D721Med (cell line): Measurements from ENCODE around the gene ERC2.

ENCODE experiments used
- DNase-seq: peaks from one replicate; pipeline ENCODE4 v3.0.0; 2011; ENCODE audit warnings: low spot score; ENCODE audit not compliant: insufficient read length
- FAIRE-seq: peaks from 2 replicates; lab custom pipeline; 2011; peaks lifted over from hg19 to GRCh38; lab: Jason Lieb, UNC
- TF ChIP-seq, protein P1 (sequence below): IDR thresholded peaks from 2 replicates; pipeline ENCODE4 v1.5.1; 2012; ENCODE audit warnings: mild to moderate bottlenecking, control low read depth; ENCODE audit not compliant: insufficient read depth; ENCODE audit errors: missing control alignments

The ERC2 gene

DNA sequence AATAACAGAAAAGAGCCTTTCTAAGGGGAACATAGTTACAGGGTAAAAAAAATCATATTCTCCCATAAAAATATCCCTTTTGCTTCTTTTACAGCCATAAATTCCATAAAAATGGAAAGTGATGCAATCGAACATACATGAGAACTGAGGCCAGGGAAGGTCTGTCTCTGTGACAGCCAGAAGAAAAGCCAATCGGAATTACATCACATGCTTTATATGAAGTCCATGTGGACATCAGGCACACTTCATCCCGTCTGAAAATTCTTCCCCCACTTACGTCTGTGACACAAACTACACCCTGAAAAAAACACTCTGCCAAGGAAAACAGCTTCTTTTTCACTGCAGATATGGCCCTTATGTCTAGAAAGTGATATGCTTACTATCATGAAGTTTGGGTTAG, 323.5 kb downstream of the ERC2 start:
- DNase-seq, result no peak
- TF ChIP-seq, protein P1, sequence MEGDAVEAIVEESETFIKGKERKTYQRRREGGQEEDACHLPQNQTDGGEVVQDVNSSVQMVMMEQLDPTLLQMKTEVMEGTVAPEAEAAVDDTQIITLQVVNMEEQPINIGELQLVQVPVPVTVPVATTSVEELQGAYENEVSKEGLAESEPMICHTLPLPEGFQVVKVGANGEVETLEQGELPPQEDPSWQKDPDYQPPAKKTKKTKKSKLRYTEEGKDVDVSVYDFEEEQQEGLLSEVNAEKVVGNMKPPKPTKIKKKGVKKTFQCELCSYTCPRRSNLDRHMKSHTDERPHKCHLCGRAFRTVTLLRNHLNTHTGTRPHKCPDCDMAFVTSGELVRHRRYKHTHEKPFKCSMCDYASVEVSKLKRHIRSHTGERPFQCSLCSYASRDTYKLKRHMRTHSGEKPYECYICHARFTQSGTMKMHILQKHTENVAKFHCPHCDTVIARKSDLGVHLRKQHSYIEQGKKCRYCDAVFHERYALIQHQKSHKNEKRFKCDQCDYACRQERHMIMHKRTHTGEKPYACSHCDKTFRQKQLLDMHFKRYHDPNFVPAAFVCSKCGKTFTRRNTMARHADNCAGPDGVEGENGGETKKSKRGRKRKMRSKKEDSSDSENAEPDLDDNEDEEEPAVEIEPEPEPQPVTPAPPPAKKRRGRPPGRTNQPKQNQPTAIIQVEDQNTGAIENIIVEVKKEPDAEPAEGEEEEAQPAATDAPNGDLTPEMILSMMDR, result no peak
- FAIRE-seq, result no peak

DNA sequence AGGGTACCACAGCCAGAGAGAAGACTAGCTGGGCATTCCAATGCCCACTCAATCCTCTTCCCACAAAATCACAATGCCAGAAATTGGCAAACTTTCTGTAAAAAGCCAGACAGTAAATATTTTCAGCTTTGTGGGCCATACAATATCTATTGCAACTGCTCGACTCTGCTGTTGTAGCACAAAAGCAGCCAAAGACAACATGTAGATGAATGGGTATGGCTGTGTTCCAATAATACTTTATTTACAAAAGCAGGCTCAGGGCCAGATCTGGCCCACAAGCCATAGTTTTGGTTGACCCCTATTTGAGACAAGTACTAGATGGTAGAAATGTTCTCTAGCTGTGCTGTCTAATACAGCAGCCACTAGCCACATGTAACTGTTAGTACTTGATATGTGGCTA, 330.9 kb downstream of the ERC2 start:
- FAIRE-seq (no peak), DNase-seq (no peak)
- TF ChIP-seq, protein P1, result no peak

DNA sequence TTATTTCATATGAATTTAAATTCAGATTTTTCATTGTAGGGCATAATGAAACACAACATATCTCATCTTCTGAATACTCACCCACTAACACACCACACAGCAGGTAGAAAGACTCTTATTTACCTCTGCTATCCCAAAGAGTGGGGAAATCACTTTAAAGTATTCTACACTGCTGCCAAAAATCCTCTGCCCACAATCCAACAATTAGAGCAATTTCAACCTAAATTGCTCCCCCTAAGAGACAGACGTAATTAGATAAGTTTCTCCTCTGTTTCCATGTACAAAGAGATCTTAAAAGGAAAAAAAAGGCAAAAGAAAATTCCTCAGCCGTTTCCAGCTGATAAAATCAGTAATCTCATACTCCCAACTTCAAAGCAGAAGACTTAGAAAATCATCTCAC, 331.8 kb downstream of the ERC2 start:
- no peak for DNase-seq
- TF ChIP-seq, protein P1, result no peak
- FAIRE-seq, result no peak

DNA sequence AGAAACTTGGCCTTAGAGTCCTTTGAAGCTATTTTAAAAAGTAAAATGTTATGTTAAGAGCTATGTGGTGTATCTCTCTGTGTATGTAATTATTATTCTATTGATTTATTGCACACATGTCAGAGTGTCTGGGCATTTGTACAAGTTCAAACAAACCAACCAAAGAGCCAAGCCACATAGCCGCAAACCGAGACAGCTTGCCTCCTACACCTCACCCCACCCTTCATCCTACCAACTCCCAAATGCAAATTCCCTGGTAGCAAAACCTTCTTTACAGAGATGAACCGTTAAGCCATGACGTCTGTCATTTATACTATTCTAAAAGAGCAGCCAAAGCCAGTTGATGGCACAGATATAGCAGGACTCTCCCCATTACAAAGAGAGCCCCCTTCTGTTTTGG, 332.3 kb downstream of the ERC2 start:
- FAIRE-seq, result no peak
- TF ChIP-seq, protein P1, result no peak
- no peak for DNase-seq

DNA sequence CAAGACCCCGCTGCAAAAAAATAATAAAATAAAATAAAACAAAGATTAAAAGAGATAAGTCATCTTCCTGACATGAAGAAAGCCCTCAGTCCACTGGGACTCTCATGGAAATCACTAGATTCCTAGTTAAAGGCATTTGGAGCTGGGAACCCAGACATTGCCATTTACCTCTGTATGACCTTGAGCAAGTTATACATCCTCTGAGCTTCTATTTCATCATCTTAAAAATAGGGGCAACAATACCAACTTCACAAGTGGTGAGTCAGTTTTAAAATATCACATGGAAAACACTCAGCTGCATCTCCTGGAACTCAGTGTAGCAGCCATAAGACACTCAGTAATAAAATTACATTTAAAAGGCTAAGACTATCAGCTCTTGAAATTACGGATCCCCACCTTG, 334.8 kb downstream of the ERC2 start:
- TF ChIP-seq, protein P1, result no peak
- DNase-seq, result no peak
- FAIRE-seq, result no peak

DNA sequence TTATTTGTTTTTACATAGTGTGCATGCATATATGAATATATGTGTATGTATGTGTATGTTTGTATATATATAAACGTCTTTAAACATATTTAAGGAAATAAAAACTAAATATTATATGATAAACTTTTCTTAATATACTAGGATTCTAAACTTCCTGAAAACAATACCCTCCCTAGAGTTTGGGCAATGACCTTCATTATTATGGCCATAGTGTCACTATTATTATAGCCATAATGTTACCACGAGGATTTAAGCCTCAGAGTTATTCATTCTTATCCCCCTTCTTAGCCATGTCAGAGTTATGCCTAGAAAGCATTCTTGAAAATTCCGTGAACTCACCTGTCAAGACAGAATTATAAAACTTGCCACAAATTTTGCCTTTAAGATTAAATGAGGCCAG, 335.5 kb downstream of the ERC2 start:
- TF ChIP-seq, protein P1, result no peak
- no peak for FAIRE-seq
- no peak for DNase-seq

DNA sequence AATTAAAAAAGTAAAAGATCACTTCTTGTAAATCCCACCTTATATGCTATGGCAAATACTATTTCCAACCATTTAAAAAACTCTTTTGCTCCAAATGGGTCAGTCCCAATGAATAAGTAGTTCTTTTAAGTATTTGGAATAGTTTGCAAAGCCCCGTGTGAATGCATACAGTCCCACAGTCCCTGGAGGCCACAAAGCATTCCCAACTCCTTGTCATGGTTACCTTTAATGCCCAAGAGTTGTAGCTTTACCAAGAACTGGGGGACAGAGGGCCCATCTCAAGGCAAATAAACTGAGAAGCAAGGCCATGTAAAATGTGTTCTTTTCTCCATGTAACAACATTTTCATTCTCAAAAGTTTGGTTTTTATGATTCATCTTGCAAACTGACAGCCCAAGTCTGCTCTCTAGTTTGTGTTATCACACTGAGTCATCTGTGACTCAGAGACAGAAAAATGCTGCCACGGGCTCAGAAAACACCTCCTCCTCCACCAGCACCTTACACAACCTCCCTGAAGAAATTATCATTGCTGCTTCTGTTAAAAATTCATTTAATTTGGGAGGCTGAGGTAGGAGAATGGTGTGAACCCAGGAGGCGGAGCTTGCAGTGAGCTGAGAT, 336.2 kb downstream of the ERC2 start:
- FAIRE-seq (no peak), DNase-seq (no peak)
- TF ChIP-seq, protein P1, result no peak
